Activated CD8-positive, alpha-beta T cell treated with anti-CD3 and anti-CD28 coated beads for 36 hours (primary cell): ENCODE data around the gene MAP1B. TPM values are rescaled to one million over a fixed set of nuclear protein-coding genes. Genes with fewer than 3 reads are reported as not detected.

Experiments used
- ATAC-seq: fragments of 200-7000 bp; cut with Tn5 transposase; one replicate; pipeline ENCODE4 v1.10.0; 2021; ENCODE audit warnings: mild to moderate bottlenecking, moderate library complexity
- CTCF ChIA-PET: fragments of 350-600 bp; sonication (Branson Sonifier 250); formaldehyde crosslinking; loops from one replicate; lab custom pipeline; 2021; ENCODE audit warnings: antibody characterized with exemption; lab: Charles Lee
- POLR2A ChIA-PET: fragments of 350-600 bp; sonication (Branson Sonifier 250); formaldehyde crosslinking; loops from one replicate; lab custom pipeline; 2021; ENCODE audit warnings: antibody characterized with exemption; lab: Charles Lee
- DNase-seq: peaks from one replicate; pipeline ENCODE4 v3.0.0-alpha.2; 2020
- H3K27ac Mint-ChIP-seq: one replicate; pipeline ENCODE4 v1.8.0; 2021; ENCODE audit warnings: mild to moderate bottlenecking, mixed read lengths
- H3K27me3 Mint-ChIP-seq: one replicate; pipeline ENCODE4 v1.8.0; 2021; ENCODE audit warnings: mixed read lengths
- H3K36me3 Mint-ChIP-seq: one replicate; pipeline ENCODE4 v1.8.0; 2021; ENCODE audit warnings: low read depth, mixed read lengths
- H3K4me1 Mint-ChIP-seq: one replicate; pipeline ENCODE4 v1.8.0; 2021; ENCODE audit warnings: low read depth, mixed read lengths
- H3K4me3 Mint-ChIP-seq: one replicate; pipeline ENCODE4 v1.8.0; 2021; ENCODE audit warnings: mild to moderate bottlenecking, moderate library complexity, mixed read lengths
- H3K9me3 Mint-ChIP-seq: one replicate; pipeline ENCODE4 v1.8.0; 2021; ENCODE audit warnings: mixed read lengths
- CTCF ChIP-seq: fragments of 200-600 bp; IDR thresholded peaks from one replicate; pipeline ENCODE4 v1.8.0; 2022; ENCODE audit warnings: antibody characterized with exemption, mild to moderate bottlenecking
- intact Hi-C: fragments of 100-400 bp; cut with micrococcal nuclease; formaldehyde crosslinking; loops from one replicate; pipeline ENCODE4 v1.10.0; 2022
- total RNA-seq, 2 experiments: library from RNA; stranded (reverse); gene quantifications; one replicate each; pipeline ENCODE4 v1.2.3, GENCODE V29; 2021

The MAP1B gene
- total RNA-seq, 2 experiments from 2014 or later = 0.09 to 0.25 TPM

- Mint-ChIP-seq H3K27me3 (peaks cover 45% of the 10 kb centered on the region), H3K4me1 (no peaks in the 10 kb centered on the region), H3K27ac (no peak overlapping the region), H3K4me3 (no peak overlapping the region), H3K9me3 (no peaks in the 10 kb centered on the region), H3K36me3 (no peaks in the 10 kb centered on the region)
- intact Hi-C loops = no loop called here
- DNase-seq (no peak), ATAC-seq (no peak)
- CTCF ChIA-PET = no interaction called here
- no peak for TF ChIP-seq CTCF
- POLR2A ChIA-PET = no interaction called here
These were observed 15.3 kb downstream of the MAP1B start for GRCh38 chr5:72122602-72123001.

GRCh38 chr5:72123764-72124376 lies 16.6 kb downstream of the MAP1B start:
- ChIA-PET POLR2A (no interaction called here), CTCF (no interaction called here)
- no peak for TF ChIP-seq CTCF
- Mint-ChIP-seq H3K9me3 (no peaks in the 10 kb centered on the region), H3K36me3 (no peaks in the 10 kb centered on the region), H3K27ac (no peak overlapping the region), H3K4me1 (no peaks in the 10 kb centered on the region), H3K4me3 (no peak overlapping the region), H3K27me3 (peaks cover 43% of the 10 kb centered on the region)
- intact Hi-C loops = no loop called here
- no peak for ATAC-seq
- no peak for DNase-seq

- Mint-ChIP-seq H3K27ac (no peak overlapping the region), H3K4me3 (no peak overlapping the region), H3K27me3 (peaks cover 44% of the 10 kb centered on the region), H3K9me3 (no peaks in the 10 kb centered on the region), H3K36me3 (no peaks in the 10 kb centered on the region), H3K4me1 (no peaks in the 10 kb centered on the region)
- DNase-seq (no peak), ATAC-seq (no peak)
- ChIA-PET POLR2A (no interaction called here), CTCF (interaction anchor here (1.5 kb wide), 1 partner anchor 12 kb away, joined by 3 read pairs; no protein-coding TSS in a partner anchor)
- intact Hi-C loops = no loop called here
- TF ChIP-seq CTCF = no peak
These were observed 18.1 kb downstream of the MAP1B start for GRCh38 chr5:72125271-72125940.

- CTCF ChIA-PET = interaction anchor here (1.3 to 1.5 kb wide), 2 partner anchors 11 to 143 kb away, joined by 3 read pairs; no protein-coding TSS in a partner anchor
- H3K27ac Mint-ChIP-seq = no peak overlapping the region
- peaks cover 41% of the 10 kb centered on the region for H3K27me3 Mint-ChIP-seq
- TF ChIP-seq CTCF = no peak
- H3K4me1 Mint-ChIP-seq = no peaks in the 10 kb centered on the region
- intact Hi-C loops = no loop called here
- H3K4me3 Mint-ChIP-seq = no peak overlapping the region
- no peak for ATAC-seq
- DNase-seq = no peak
- POLR2A ChIA-PET = no interaction called here
- H3K9me3 Mint-ChIP-seq = no peaks in the 10 kb centered on the region
- no peaks in the 10 kb centered on the region for H3K36me3 Mint-ChIP-seq
These were observed 18.8 kb downstream of the MAP1B start for GRCh38 chr5:72125941-72126620.

GRCh38 chr5:72126796-72127195 lies 19.5 kb downstream of the MAP1B start:
- no peak for TF ChIP-seq CTCF
- Mint-ChIP-seq H3K27me3 (peaks cover 35% of the 10 kb centered on the region), H3K4me1 (no peaks in the 10 kb centered on the region), H3K36me3 (no peaks in the 10 kb centered on the region), H3K9me3 (no peaks in the 10 kb centered on the region), H3K27ac (no peak overlapping the region), H3K4me3 (no peak overlapping the region)
- ChIA-PET CTCF (interaction anchor here (1.3 to 1.5 kb wide), 2 partner anchors 11 to 142 kb away, joined by 3 read pairs; no protein-coding TSS in a partner anchor), POLR2A (no interaction called here)
- ATAC-seq (no peak), DNase-seq (no peak)
- intact Hi-C loops = no loop called here
